Measurements from ENCODE around the gene H1-8.
"Not testable (repeated sequence)": the region's sequence is repeated elsewhere in the genome, so short reads cannot be mapped to it uniquely, and the experiment has no call there.

Gene H1-8, protein sequence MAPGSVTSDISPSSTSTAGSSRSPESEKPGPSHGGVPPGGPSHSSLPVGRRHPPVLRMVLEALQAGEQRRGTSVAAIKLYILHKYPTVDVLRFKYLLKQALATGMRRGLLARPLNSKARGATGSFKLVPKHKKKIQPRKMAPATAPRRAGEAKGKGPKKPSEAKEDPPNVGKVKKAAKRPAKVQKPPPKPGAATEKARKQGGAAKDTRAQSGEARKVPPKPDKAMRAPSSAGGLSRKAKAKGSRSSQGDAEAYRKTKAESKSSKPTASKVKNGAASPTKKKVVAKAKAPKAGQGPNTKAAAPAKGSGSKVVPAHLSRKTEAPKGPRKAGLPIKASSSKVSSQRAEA

DNA sequence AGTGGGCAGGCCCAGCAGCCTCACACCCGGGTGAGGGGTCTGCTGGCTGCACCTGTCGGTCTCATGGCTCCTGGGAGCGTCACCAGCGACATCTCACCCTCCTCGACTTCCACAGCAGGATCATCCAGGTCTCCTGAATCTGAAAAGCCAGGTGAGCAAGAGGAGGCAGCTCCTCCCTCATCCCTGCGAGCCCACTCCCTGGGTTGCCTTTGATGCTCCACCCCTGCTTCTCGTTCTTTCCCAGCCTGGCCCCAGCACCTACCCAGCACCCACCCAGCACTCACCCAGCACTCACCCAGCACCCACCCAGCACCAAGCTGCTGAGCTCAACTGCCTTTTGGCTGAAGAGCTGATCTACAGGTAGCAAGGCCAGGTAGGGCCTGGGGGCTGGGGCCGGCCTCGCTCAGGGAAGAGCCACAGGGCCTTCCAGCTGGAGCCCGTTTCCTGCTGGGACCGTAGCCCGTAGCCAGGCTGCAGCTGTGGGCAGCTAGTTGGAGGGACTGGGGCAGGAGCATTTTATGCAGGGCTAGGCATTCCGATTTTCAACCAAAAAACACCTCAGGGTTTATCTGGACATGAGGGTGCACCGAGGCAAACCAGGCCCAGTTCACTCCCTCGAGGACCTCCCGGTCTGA is at the start of gene H1-8:
Gene H1-8 (plus strand): TSS at position 20 of the 635 bp plus-strand sequence. CDS start 44 bp downstream, at position 64.
- DNase-seq = no peak

DNA sequence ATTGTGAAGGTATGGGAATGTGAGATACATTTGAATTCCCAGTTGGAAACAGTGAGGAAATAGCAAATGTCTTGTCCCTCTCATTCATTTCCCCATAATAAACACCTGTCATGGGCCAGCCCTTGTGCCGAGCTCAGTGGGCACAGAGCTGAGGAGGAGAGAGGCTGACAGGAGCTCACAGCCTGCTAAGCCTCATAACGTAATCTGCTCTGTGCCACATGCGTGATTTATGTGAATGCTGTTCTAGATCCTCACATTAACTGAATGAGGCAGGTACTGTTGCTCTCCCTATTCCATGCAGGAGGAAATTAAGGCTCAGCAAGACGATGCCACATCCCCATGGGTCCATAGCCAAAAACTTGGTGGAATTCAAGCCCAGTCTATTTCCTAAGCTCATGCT is 49.8 kb upstream of the H1-8 start:
- DNase-seq = no peak

DNA sequence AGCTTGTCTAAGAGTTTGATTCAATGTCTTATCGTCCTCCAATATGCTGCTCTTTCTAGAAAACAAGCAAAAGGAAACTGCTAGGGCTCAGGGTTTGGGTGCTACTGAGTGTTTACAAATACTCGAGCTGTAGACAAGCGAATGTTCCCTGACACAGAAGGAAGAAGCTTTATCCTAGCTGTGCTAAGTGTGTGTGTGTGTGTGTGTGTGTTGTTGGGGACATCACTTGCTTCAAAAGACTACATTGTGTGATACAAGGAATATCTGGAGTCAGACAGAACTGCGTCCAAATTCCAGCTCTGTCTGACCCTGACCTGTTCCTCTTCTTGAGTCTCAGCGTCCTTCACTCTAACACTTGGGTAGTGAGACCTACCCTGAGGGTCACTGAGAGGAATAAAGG is 48.5 kb upstream of the H1-8 start:
- not testable (repeated sequence) for DNase-seq

DNA sequence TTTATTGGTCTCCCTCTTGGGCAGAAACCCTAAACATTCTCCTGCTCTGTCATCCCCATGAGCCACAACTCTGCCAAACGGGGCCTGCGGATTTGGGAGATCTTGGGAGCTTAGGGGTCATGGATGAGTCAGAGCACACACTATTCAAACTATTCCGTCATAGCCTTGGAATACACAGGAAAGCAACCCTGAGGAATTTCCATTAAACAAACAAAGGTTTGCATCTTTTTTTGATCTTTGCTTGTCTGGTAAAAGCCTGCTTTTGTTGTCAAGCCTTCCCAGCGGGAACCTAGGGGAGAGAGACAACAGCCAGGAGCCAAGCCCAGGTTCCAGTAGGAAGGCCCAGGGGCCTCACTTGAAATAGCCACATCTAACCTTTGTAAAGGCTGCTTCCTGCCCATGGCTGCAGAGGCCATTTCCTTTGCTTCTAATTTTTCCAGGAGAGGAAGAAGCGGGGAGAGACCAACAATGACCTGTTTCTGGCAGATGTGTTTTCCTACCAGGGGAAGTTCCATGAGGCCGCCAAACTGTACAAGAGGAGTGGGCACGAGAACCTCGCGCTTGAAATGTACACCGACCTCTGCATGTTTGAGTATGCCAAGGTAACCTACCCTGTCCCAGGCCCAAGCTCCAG is 47.9 kb upstream of the H1-8 start:
- not testable (repeated sequence) for DNase-seq

DNA sequence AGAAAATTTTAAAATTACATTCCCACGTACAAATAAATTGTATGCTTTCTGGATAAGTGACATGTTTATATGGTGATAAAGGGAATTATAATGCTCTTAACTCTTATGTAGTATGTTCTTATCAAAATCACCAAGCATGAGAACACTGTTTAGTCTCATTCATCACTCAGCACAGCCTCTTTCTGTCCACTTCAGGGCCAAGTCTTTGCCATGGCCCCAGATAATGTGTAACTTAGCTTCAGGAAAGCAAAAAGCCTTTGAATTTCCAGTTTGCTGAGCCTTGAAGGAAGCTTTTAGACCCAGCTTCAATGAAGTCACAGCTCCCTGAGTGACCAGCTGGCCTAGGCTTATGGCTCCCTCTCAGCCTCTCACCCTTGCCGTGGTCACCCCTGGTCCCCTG is 45.1 kb upstream of the H1-8 start:
- DNase-seq = not testable (repeated sequence)

DNA sequence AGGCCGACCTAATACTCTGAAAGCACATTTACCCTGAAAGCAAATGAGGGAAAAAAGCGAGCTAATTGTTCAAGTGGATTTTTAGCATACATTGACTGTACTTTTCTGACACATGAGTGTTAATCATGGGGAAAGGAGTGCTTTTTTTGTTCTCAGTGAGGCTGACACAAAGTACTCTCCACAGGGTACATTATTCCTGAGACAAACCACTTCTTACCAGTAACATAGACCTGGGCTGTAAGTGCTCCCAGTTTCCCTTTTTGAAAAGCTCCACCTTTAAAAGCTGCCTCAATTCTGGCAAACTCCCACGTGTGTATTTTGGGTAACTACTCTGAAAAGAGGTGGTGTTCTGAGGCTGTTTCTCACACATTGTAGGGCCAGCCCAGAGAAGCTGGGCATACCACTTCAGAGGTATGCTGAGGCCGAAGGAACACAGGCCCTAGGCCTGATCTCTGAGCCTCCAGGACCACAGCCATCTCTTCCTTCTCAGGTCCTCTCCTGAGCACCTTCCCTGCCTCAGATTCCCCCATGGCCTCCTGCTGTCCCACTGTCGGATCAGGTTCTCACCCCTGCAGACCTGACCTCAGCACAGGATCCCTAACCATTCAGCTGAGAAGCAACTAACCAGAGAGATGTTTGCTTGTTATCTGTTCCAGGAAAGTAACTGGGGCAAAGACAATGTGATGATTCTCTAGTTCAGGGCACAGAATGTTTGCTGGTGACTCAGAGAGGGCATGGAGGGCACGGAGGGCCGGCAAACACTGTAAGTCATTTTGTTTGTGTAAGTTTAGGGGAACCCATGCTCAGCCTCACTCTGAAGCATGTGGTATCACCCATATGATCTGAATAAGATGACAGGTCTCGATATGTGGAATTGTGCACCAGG is 44.1 kb upstream of the H1-8 start:
- not testable (repeated sequence) for DNase-seq

DNA sequence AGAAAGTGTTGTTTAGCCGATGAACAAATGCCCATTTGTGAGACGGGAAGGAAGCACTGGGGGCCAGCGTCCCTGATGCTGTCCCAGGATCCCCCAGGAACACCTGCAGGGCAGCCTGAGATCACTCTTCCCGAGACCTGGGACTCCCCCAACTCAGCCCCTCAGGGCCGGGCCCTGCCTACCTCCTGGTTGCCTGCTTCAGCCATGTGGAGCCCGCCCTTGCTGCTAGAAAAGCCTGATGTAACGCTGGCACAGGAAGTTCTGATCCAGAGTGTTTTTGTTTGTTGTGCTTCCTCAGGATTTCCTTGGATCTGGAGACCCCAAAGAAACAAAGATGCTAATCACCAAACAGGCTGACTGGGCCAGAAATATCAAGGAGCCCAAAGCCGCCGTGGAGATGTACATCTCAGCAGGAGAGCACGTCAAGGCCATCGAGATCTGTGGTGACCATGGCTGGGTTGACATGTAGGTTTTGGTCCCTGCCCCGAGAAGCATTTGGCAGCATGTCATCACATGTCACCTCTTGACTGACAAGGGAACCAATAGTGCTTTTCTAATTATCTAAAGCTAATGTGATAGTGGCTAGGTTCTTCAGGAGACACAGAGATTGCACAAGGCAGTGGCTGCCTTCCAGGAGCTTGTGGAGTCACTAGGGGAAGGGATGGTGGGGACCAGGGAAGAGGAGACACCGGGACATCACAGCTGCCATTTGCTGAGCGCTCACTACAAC is 43.2 kb upstream of the H1-8 start:
- DNase-seq = not testable (repeated sequence)

DNA sequence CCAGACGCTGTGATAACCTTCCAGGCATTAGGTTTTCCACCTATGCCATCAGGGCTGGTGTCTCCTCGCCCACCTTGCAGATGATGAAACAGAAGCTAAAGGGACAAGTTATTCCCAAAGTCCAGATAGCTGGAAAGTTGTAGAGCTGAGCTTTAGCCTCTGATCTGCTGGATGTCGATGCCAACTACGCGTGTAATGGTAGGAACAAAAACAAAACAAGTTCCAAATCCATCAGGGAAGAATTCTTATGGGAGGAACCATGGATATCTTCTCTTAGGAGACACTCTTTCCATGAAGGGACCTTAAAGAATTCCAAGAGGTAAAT is 42.7 kb upstream of the H1-8 start:
- DNase-seq = no peak

DNA sequence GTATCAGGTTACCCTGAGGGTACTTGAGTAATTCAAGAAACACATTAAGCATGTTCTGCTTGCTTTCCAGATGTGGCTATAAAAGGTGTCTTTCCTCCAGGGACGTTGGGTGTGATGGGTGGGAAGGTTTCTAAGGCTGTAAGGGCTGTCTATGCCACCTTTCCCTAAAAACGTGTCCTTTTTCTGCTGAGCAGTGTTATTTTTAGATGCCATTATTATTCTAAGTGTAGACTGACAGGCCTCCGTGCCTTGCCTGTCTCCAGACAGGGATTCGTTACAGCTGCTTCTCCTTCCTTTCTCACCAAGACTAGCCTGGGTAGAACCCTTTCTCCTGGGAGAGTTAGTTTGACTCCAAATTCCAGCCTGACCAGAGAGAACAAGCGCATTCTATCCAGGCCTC is 41.3 kb upstream of the H1-8 start:
- no peak for DNase-seq

DNA sequence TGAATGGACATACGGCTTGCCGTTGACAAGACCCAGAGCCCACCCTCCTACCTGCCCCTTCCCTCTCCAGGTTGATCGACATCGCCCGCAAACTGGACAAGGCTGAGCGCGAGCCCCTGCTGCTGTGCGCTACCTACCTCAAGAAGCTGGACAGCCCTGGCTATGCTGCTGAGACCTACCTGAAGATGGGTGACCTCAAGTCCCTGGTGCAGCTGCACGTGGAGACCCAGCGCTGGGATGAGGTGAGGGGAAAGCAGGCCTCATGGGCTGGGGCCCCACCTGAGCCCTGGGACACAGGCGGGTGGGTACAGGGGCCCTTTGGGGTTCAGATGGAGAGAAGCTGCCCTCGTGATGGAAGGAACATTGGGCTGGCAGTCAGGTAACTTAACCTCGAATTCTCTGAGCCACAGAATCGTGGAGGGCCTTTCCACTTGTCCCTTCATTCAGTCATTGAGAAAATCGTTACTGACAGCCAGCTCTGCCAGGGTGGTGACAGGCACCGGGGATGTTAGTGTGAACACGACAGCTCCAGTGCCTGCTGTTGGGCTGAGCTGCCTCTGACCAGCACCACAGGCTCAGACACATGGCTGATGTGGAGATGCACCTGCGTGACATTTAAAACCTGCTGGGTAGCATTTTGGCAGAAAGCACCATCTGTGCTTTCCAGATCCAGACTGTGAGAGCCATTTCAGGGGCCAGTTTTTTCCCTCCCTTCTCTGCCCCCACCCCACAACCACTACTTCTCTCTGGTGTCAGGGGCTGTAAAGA is 40.1 kb upstream of the H1-8 start:
- no peak for DNase-seq

DNA sequence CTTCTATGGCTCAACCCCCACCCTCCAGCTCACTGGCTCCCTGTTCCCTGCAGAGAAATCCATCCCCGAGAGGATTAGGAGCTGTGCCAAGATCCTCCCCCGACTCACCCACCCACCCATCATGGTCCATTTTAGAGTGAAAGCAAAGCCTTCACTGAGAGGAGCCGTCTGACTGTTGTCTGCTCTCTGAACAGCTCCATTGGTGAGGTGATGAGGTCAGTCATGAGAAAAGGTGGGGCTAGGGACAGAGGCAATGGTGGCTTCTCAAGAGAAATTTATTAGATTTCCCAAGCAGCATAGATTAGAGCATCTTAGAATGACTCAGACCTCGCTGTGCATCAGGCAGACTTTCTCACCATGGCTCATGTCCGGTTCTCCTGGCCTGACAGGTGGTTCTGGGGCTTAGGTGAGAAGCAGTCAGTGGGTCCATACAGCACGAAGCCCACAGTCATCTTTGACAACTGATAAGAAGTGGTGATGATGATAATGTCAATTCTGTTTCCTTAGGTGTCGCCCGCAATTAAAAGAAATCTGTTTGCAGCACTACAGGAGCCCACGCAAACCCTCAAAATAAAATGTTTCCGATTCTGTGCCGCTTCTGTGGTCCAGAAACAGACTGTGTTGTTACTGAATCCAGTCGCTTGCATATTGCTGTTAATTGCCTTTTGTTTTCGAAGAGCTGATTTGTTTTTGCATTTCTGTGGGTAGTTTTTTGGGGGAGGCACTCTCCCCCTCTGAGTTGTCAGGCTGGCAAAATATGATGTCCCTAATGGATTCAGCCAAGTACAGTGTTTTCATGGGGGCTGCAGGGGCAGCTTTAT is 39.3 kb upstream of the H1-8 start:
- DNase-seq = no peak

DNA sequence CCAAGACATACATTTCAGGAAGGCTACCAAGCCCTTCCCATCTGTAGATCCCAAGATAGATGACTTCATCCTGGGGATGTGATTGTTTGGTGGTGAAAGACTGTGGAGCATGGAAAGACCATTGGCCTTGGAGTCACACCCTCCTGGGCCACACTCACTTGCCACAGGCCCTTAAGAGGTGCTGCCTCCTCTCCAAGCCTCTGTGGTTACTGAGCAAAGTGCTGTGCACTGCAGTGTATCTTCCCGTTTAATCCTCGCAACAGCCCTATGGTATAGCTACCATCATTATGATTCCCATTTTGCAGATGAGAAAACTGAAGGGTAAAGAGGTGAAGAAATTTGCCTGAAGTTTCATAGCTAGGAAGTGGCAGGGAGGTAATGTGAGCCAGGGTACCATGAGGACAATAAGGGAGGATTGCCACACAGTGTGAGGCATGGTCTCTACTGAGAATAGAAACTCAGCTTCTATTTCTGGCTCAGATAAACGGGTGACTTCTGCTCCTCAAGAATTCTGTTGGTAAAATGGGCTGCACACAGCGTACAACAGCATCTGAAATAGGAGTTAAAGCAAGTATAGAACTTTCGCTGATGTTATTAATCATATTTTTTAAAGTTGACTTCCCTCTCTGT is 38.4 kb upstream of the H1-8 start:
- DNase-seq = no peak

DNA sequence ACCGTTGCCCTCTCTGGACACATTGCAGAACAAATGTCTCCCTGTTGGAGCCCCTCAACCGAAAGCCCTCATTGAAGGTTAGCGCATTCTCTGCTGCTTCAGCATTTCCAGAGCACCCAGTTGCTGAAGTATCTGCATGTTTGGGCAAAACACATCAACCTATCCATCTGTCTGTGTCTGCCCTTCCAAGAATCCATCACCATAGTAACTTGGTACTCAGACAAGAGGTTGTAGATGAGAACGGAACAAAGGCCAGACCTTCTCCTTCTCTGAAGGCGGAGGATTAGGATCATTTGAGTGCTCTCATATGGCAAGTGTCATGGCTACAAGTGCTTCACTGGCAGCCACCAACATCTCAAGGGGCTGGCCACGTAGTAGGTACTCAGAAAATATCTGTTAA is 37.6 kb upstream of the H1-8 start:
- DNase-seq = no peak

DNA sequence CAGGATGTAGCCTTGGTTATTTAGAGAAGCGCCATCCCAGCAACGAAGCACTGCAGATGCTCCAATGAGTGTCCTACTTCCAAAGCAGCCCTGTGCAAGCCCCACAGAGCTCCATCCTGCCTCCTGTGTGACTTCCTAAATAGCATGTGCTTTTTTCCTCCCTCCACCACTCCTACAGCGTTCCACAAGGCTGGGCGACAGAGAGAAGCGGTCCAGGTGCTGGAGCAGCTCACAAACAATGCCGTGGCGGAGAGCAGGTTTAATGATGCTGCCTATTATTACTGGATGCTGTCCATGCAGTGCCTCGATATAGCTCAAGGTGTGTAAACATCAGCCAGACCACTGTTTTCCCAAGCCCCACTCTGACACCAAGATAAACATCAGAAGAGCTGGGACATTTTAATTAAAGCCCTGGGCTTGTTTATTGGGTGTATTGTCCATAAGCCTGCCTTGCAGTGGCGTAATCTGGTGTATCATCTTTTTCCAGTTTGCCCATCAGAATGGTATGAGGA is 36.7 kb upstream of the H1-8 start:
- no peak for DNase-seq

DNA sequence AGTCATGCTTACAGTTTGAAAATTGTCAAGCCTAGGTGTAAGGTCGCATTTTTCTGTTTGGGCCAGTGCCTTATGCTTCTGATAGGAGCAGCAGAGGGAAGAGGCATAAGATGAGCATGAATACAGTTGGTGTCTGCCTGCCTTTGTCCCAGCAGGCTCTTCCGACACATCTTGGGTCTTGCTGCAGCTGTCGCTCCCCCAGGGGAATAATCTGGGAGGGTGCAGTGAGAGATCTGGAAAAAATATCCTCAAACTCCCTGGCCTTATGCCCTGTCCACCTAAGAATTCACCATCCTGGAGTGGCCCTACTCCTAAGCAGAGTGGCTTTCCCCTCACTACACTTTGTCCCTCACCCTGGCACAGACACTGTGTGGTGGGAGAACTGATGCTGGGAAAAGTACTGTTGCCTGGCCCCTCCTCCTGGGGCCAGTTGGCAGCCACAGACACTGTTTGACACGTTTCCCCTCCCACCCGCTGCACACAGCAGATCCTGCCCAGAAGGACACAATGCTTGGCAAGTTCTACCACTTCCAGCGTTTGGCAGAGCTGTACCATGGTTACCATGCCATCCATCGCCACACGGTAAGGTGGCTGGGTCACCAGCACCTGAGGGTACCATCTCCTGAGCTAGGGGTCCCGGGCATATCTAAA is 35.7 kb upstream of the H1-8 start:
- no peak for DNase-seq

DNA sequence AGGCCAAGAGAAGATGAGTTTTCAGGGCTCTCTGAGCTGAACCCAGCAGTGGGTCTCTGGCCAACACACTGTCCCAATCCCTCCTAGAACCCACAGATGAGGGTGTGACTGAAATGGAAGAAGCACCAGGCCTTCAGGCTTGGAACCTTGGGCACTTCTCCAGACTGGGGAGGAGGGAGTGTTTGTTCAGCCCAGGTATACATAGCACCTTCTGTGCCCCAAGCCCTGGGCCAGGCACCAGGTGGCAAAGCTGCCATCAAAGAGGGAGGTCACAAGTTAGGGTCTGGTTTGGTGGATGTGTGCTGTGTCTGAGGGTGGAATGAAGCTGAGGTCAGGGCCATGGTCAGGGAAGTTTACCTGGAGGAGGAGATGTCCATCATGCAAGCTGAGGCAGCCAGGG is 30.4 kb upstream of the H1-8 start:
- DNase-seq = no peak

DNA sequence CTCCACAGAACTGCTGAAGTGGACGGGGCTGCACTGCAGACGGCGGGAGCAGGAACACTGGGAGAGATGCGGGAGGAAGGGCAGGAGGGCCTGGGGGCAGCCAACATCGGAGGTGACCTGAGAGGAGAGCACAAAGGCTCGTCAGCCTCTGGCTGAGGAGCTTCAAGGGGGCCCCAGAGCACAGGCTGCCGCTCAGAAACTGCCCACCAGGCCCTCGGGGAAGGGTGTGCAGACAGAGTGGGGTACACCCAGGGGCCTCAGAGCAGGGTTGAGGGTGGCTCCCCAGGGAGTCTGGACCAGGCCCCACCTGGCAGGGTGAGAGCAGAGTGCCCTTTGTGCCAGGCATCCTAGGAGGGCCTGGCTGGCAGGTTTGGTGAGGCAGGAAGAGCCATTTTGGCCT is 29.3 kb upstream of the H1-8 start:
- no peak for DNase-seq

DNA sequence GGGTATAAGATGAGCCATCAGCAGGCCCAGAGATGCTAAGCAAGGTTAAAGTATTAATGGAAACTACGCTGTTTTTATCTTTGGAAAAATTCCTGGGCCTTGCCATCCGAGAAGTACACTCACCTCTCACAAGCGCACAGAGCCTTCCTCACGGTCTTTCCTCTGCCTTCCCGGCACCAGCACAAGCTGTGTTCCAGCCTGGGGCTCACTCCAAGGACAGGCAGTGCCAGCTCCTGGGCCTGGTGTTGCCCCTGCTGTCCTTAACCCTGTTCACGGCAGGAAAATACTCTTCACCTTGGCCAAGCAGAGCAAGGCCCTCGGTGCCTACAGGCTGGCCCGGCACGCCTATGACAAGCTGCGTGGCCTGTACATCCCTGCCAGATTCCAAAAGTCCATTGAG is 28.9 kb upstream of the H1-8 start:
- DNase-seq = no peak

DNA sequence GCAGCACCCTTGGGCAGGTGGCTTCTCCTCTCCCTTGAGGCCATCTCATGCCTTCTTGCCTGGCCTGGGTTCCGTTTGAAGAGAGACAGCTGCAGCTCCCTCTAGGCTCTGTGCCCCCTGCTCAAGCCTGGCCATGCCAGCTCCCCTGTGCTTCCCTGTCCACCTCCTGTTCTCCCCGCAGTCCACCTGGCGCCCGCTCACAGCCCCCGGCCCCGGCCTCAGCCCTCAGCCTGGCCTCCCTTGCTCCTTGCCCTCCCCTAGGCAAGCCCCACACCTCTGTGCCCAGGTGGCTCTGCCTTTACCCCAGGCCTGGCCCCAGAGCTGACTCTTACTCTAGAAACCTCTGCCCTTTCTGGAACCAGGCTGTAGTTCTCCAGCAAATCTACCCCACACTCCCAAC is 28.4 kb upstream of the H1-8 start:
- DNase-seq = no peak
